Parathyroid adenoma (tissue), 2 donors: ENCODE data around the gene SPG11.

Experiments
- H2AFZ ChIP-seq: fragments of 300-600 bp; sonication (generic); one replicate; pipeline ENCODE4 v1.7.0; 2017; ENCODE audit warnings: antibody characterized with exemption, mild to moderate bottlenecking
- H3K27ac ChIP-seq: fragments of 300-600 bp; sonication (generic); one replicate; pipeline ENCODE4 v1.7.0; 2017
- H3K27me3 ChIP-seq: fragments of 300-600 bp; sonication (generic); one replicate; pipeline ENCODE4 v1.7.0; 2017; ENCODE audit warnings: low read length; ENCODE audit not compliant: control insufficient read depth, insufficient read depth
- H3K36me3 ChIP-seq: fragments of 300-600 bp; sonication (generic); one replicate; pipeline ENCODE4 v1.7.0; 2017; ENCODE audit warnings: low read length; ENCODE audit not compliant: control insufficient read depth, insufficient read depth
- H3K4me1 ChIP-seq: fragments of 300-600 bp; sonication (generic); one replicate; pipeline ENCODE4 v1.7.0; 2017; ENCODE audit warnings: control low read depth
- H3K4me2 ChIP-seq: fragments of 300-600 bp; sonication (generic); one replicate; pipeline ENCODE4 v1.7.0; 2017; ENCODE audit warnings: low read length
- H3K4me3 ChIP-seq: fragments of 300-600 bp; sonication (generic); one replicate; pipeline ENCODE4 v1.7.0; 2017; ENCODE audit warnings: low read depth, low read length
- H3K79me2 ChIP-seq: fragments of 300-600 bp; sonication (generic); one replicate; pipeline ENCODE4 v1.7.0; 2017; ENCODE audit warnings: control low read depth
- H3K9ac ChIP-seq: fragments of 300-600 bp; sonication (generic); one replicate; pipeline ENCODE4 v1.7.0; 2017; ENCODE audit warnings: mild to moderate bottlenecking
- H3K9me3 ChIP-seq: fragments of 300-600 bp; sonication (generic); one replicate; pipeline ENCODE4 v1.7.0; 2017; ENCODE audit warnings: low read length; ENCODE audit not compliant: control insufficient read depth
- TF ChIP-seq, protein P1 (sequence below): fragments of 300-600 bp; sonication (generic); IDR thresholded peaks from one replicate; pipeline ENCODE4 v1.7.0; 2017; ENCODE audit warnings: antibody characterized with exemption, mild to moderate bottlenecking
- donor health status: primary hyperparathyroidism.

SPG11 gene

DNA sequence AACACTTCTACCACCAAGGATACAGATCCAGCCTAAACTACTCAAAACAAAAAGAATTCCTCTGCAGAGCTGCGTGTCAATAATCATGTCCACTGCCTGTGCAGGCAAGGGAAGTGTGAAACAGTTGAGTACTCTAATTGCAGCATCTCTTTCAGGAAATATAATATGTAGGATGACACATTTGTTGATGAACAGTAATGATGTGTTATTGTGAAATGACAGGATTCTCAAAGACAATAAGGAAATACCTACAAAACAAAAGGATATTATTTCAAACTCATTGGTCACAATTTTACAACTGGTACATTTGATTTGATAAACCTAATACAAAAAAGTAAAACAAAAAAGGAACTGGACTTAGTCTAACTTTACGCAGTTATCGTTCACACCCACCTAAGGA lies 4.4 kb downstream of the SPG11 start:
- TF ChIP-seq, protein P1, sequence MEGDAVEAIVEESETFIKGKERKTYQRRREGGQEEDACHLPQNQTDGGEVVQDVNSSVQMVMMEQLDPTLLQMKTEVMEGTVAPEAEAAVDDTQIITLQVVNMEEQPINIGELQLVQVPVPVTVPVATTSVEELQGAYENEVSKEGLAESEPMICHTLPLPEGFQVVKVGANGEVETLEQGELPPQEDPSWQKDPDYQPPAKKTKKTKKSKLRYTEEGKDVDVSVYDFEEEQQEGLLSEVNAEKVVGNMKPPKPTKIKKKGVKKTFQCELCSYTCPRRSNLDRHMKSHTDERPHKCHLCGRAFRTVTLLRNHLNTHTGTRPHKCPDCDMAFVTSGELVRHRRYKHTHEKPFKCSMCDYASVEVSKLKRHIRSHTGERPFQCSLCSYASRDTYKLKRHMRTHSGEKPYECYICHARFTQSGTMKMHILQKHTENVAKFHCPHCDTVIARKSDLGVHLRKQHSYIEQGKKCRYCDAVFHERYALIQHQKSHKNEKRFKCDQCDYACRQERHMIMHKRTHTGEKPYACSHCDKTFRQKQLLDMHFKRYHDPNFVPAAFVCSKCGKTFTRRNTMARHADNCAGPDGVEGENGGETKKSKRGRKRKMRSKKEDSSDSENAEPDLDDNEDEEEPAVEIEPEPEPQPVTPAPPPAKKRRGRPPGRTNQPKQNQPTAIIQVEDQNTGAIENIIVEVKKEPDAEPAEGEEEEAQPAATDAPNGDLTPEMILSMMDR, result no peak
- no peaks in the 10 kb centered on the region for H3K36me3 ChIP-seq

DNA sequence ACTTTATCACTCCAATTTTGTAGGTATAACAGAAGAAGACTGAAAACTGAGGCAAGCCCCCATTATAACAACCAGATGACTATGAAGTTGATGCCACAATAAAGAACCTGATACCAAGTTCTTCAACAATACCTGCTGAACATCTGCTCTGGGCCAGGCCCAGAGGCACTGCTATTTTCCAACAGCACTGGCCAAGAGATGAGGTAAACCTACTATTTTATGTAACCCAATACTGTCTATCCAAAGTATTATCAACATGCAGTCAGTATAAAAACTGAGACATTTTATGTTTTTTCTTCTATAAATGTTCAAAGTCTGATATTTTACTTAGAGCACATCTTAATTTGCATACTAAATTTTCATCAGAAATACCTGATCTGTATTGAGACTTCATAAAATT lies 6.1 kb downstream of the SPG11 start:
- Histone ChIP-seq H3K4me3 (no peak overlapping the region), H3K9me3 (no peaks in the 10 kb centered on the region), H3K4me2 (no peak overlapping the region), H3K27ac (no peak overlapping the region), H3K36me3 (no peaks in the 10 kb centered on the region), H3K4me1 (no peaks in the 10 kb centered on the region), H3K27me3 (no peaks in the 10 kb centered on the region), H3K9ac (no peak overlapping the region), H2AFZ (no peak overlapping the region), H3K79me2 (no peaks in the 10 kb centered on the region)
- TF ChIP-seq, protein P1, result no peak

More for the DNA sequence above, 4.4 kb downstream of the SPG11 start:
- Histone ChIP-seq H3K4me3 (no peak overlapping the region), H3K9ac (no peak overlapping the region), H3K27me3 (no peaks in the 10 kb centered on the region), H2AFZ (no peak overlapping the region), H3K27ac (no peak overlapping the region), H3K9me3 (no peaks in the 10 kb centered on the region), H3K4me1 (no peaks in the 10 kb centered on the region), H3K79me2 (no peaks in the 10 kb centered on the region), H3K4me2 (no peak overlapping the region)

DNA sequence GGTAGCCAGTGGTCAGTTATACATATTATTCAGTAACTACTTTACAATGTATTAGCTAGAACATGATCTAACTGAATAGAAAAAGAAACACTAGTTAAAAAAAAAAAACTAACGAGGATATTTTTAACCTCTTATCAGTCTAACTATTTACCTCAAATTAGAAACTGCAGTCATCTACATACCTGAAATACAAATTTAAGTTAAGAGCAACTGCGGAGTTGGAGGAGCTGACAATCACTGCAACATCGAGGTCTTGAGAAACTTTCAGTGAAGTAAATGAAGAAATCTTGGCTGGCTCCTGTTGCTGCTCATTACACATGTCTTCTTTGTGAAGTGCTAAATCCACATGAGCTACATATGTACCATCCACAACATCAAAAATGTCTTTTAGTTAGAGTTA lies 6.5 kb downstream of the SPG11 start:
- Histone ChIP-seq H3K27ac (no peak overlapping the region), H3K4me3 (no peak overlapping the region), H3K4me2 (no peak overlapping the region), H2AFZ (no peak overlapping the region), H3K27me3 (no peaks in the 10 kb centered on the region), H3K79me2 (no peaks in the 10 kb centered on the region), H3K4me1 (no peaks in the 10 kb centered on the region), H3K9me3 (no peaks in the 10 kb centered on the region), H3K36me3 (no peaks in the 10 kb centered on the region), H3K9ac (no peak overlapping the region)
- TF ChIP-seq, protein P1, result no peak

DNA sequence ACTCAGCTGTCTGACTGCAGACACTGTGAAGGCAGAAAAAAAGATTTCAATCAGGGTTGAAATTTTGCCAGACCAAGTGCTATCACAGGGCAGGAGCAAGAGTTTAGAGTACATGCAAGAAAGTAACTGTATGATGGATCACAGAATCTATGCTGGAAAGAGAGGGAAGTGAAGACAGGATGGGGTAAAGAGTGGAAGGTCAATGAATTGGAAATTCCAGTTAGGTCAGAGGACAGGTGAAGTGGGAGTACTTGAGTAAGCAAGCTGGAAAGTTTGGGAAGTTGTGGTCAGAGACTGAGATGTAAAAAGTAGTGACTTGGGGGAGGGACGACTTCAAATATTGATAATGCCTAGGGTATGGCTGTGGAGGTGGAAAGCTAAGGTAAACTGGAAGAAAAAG lies 7.2 kb downstream of the SPG11 start:
- no peaks in the 10 kb centered on the region for H3K36me3 ChIP-seq
- H3K27ac ChIP-seq, result no peak overlapping the region
- no peaks in the 10 kb centered on the region for H3K9me3 ChIP-seq
- no peak overlapping the region for H3K4me2 ChIP-seq
- H2AFZ ChIP-seq, result no peak overlapping the region
- no peaks in the 10 kb centered on the region for H3K4me1 ChIP-seq
- H3K4me3 ChIP-seq, result no peak overlapping the region
- H3K9ac ChIP-seq, result no peak overlapping the region
- H3K27me3 ChIP-seq, result no peaks in the 10 kb centered on the region
- no peaks in the 10 kb centered on the region for H3K79me2 ChIP-seq
- TF ChIP-seq, protein P1, result no peak

DNA sequence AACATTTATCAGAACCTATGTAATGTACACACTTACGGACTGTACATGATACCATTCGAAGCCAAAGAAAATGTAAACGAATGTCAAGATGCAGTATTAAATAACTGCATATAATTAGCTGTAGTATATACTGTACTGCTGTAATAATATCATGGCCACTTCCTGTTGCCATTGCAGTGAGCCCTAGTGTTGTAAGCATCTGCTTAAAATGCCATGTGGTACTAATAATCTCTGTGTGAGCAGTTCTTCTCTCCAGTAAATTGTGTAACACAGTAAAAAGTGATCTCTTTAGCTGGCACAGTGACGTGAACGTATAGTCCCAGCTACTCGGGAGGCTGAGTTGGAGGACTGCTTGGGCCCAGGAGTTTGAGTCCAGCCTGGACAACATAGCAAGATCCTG lies 8.6 kb downstream of the SPG11 start:
- no peaks in the 10 kb centered on the region for H3K79me2 ChIP-seq
- H3K9ac ChIP-seq, result no peak overlapping the region
- H2AFZ ChIP-seq, result no peak overlapping the region
- no peak overlapping the region for H3K27ac ChIP-seq
- TF ChIP-seq, protein P1, result no peak
- H3K4me1 ChIP-seq, result no peaks in the 10 kb centered on the region
- H3K9me3 ChIP-seq, result no peaks in the 10 kb centered on the region
- no peak overlapping the region for H3K4me2 ChIP-seq
- H3K27me3 ChIP-seq, result no peaks in the 10 kb centered on the region
- H3K4me3 ChIP-seq, result no peak overlapping the region
- H3K36me3 ChIP-seq, result no peaks in the 10 kb centered on the region
